ENCODE results near the gene VSTM4.

VSTM4 gene

DNA sequence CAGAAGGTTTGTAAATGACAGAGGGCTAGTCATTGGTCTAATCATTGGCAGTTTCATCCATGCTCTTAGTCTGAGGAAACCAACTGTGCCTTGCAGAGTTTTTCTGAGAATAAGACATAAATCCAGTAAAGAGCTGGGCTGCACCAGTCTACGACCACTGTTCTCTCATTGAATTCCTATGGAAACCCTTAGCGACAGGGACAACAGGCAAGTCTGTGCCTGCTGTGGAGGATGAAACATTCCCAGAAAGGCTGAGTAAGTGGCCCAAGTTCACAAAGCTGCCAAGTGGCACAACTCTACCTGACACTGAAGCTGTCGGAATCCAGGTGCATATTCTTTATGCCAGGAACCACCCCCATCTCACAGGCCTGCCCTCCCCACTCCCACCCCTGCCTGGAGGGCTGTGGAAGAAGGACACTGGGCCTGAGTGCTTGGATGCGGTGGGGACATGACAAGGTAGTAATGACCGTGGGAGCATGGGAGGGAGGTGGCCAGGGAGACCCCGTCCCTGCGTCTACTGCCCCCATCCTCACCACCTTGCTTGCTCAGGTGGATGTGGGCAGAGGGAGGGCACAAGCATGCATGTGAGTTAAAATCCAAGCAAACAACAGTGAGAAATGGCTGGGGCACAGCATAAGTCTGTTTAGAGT is 58.0 kb downstream of the VSTM4 start:
- Histone ChIP-seq H3K36me3 (ENCODE audit: control insufficient read depth, insufficient read depth, low read length) (no peaks in the 10 kb centered on the region), H3K9ac (ENCODE audit: low read depth, low read length) (no peak overlapping the region), H3K4me1 (ENCODE audit: control insufficient read depth, insufficient read depth, low read length) (no peaks in the 10 kb centered on the region), H3K4me3 (ENCODE audit: low read depth, low read length) (no peak overlapping the region), H3K27me3 (ENCODE audit: control insufficient read depth, insufficient read depth, low read length) (no peaks in the 10 kb centered on the region), H3K9me3 (ENCODE audit: control insufficient read depth, insufficient read depth, low read length) (no peaks in the 10 kb centered on the region)

DNA sequence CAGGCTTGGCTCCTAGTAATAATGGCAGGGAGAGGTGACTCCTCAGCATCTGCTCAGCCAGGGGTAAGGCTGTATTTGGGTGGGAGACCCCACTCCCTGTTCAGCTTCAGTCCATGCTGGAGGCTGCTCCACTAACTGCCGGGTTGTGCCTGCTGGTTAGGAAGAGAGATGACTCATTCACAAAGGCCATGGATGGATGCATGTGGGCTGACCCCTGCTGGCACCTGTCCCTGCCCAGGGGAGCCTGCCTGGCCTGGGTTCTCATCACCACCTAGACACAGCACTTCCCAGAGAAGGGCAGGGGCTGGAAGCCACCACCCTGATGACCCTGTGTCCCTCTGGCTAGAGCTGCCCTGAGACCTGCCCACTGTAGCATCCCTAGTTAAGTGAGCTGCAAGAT is 59.0 kb downstream of the VSTM4 start:
- no peaks in the 10 kb centered on the region for H3K36me3 ChIP-seq (ENCODE audit: control insufficient read depth, insufficient read depth, low read length)
- no peak overlapping the region for H3K4me3 ChIP-seq (ENCODE audit: low read depth, low read length)
- no peaks in the 10 kb centered on the region for H3K27me3 ChIP-seq (ENCODE audit: control insufficient read depth, insufficient read depth, low read length)
- H3K9ac ChIP-seq (ENCODE audit: low read depth, low read length) = no peak overlapping the region
- H3K9me3 ChIP-seq (ENCODE audit: control insufficient read depth, insufficient read depth, low read length) = no peaks in the 10 kb centered on the region
- no peaks in the 10 kb centered on the region for H3K4me1 ChIP-seq (ENCODE audit: control insufficient read depth, insufficient read depth, low read length)

DNA sequence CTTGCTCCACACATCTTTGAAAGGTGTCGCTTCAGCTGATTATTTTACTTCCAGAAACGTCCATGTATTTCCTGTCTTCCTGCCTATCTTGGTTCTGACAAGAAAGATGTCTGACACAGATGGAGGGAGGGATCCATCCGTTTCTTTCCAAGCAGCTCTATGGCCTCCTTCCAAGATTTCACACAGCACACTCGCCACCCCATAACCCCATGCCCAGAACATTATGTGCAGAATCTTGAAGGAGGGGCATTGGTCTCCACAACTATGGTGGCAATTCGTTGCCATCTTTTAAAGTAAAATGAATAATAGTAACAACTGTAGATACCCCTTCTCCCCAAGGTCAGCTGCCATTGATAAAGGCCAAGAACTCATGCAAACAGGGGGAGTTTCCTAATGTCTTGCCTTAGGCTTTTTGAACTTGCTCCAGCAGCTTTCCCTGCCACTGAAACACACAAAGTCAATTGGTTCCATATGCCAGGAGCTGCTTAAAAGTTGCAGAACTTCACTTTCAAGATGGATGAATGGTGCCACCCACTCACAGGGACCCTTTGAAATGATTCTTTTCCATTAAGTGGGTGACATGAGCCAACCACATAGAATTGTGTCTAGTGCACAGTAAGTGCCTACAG is 60.0 kb downstream of the VSTM4 start:
- no peaks in the 10 kb centered on the region for H3K9me3 ChIP-seq (ENCODE audit: control insufficient read depth, insufficient read depth, low read length)
- H3K27me3 ChIP-seq (ENCODE audit: control insufficient read depth, insufficient read depth, low read length) = no peaks in the 10 kb centered on the region
- H3K36me3 ChIP-seq (ENCODE audit: control insufficient read depth, insufficient read depth, low read length) = no peaks in the 10 kb centered on the region
- no peak overlapping the region for H3K9ac ChIP-seq (ENCODE audit: low read depth, low read length)
- H3K4me3 ChIP-seq (ENCODE audit: low read depth, low read length) = no peak overlapping the region
- no peaks in the 10 kb centered on the region for H3K4me1 ChIP-seq (ENCODE audit: control insufficient read depth, insufficient read depth, low read length)

GRCh38 chr10:49054753-49055152 is 60.6 kb downstream of the VSTM4 start:
- Histone ChIP-seq H3K9me3 (ENCODE audit: control insufficient read depth, insufficient read depth, low read length) (no peaks in the 10 kb centered on the region), H3K27me3 (ENCODE audit: control insufficient read depth, insufficient read depth, low read length) (no peaks in the 10 kb centered on the region), H3K9ac (ENCODE audit: low read depth, low read length) (no peak overlapping the region), H3K36me3 (ENCODE audit: control insufficient read depth, insufficient read depth, low read length) (no peaks in the 10 kb centered on the region), H3K4me3 (ENCODE audit: low read depth, low read length) (no peak overlapping the region), H3K4me1 (ENCODE audit: control insufficient read depth, insufficient read depth, low read length) (peaks cover under 1% of the 10 kb centered on the region)

DNA sequence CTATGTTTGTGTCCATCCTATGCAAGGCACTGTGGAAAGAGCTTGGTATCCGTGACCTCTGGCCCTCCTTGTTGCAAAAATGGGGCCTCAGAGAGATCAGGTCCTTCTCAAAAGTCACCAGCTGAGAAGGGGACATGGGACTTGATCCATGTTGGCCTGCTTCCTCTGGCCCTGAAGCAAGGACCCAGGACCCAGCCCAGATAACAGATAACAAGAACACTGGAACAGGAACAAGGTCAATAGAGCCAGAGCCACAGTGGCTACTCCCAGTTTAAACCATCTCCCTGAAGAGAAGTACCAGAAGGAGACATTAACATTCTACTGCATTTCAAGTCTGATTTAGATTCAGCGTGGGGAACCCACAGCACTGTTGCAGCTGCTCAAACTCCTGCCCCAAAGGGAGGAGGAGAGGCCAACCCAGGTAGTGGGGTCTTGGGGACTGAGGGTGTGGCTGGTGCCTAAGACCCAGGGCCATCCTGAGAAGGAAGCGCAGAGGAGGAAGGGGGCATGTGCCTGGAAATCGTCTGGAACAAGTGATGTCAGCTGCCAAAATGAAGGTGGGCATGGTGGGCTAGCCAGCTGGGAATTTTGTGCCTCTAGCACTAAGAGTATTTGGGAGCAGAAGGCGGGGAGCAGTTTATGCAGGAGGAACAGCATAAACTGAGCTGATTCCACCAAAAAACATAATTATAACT is 61.2 kb downstream of the VSTM4 start:
- Histone ChIP-seq H3K9ac (ENCODE audit: low read depth, low read length) (no peak overlapping the region), H3K4me3 (ENCODE audit: low read depth, low read length) (no peak overlapping the region), H3K9me3 (ENCODE audit: control insufficient read depth, insufficient read depth, low read length) (no peaks in the 10 kb centered on the region), H3K4me1 (ENCODE audit: control insufficient read depth, insufficient read depth, low read length) (peaks cover 2% of the 10 kb centered on the region), H3K36me3 (ENCODE audit: control insufficient read depth, insufficient read depth, low read length) (no peaks in the 10 kb centered on the region), H3K27me3 (ENCODE audit: control insufficient read depth, insufficient read depth, low read length) (no peaks in the 10 kb centered on the region)

- H3K4me3 ChIP-seq (ENCODE audit: low read depth, low read length) = no peak overlapping the region
- H3K9ac ChIP-seq (ENCODE audit: low read depth, low read length) = no peak overlapping the region
- H3K36me3 ChIP-seq (ENCODE audit: control insufficient read depth, insufficient read depth, low read length) = no peaks in the 10 kb centered on the region
- H3K4me1 ChIP-seq (ENCODE audit: control insufficient read depth, insufficient read depth, low read length) = peaks cover 2% of the 10 kb centered on the region
- no peaks in the 10 kb centered on the region for H3K27me3 ChIP-seq (ENCODE audit: control insufficient read depth, insufficient read depth, low read length)
- H3K9me3 ChIP-seq (ENCODE audit: control insufficient read depth, insufficient read depth, low read length) = no peaks in the 10 kb centered on the region
These were observed 62.0 kb downstream of the VSTM4 start for GRCh38 chr10:49053053-49053997.

DNA sequence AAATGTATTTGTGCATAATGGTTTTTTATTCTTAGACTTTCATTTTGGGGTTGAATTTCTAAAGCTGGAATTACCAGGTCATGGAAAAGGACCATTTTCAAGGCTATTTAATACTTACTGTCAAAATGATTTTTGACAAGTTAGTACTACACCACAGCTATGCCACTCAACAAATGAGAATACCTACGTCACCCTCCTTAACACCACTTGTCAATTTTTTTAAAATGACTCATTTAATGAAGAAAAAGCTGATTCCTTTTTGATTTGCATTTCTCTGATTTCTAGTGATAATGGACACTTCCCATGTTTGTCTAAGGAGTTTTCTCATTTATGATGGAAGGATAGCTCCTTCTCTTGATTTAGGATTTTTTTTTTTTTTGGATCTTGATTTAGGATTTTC is 63.3 kb downstream of the VSTM4 start:
- Histone ChIP-seq H3K36me3 (ENCODE audit: control insufficient read depth, insufficient read depth, low read length) (no peaks in the 10 kb centered on the region), H3K4me1 (ENCODE audit: control insufficient read depth, insufficient read depth, low read length) (peaks cover 2% of the 10 kb centered on the region), H3K27me3 (ENCODE audit: control insufficient read depth, insufficient read depth, low read length) (no peaks in the 10 kb centered on the region), H3K9me3 (ENCODE audit: control insufficient read depth, insufficient read depth, low read length) (no peaks in the 10 kb centered on the region), H3K4me3 (ENCODE audit: low read depth, low read length) (no peak overlapping the region), H3K9ac (ENCODE audit: low read depth, low read length) (no peak overlapping the region)

DNA sequence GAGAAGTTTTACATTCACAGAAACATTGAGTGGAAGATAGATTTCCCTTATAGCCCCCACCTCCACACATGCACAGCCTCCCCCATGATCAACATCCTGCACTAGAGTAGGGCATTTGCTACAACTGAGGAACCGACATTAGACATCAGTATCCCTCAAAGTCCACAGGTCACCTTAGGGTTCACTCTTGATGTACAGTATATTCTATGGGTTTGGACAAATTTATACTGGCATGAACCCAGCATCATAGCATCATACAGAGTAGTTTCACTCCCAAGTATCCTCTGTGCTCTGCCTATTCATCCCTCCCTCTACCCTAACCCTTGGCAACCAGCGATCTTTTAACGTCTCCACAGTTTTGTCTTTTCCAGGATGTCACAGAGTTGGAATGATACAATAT is 64.4 kb downstream of the VSTM4 start:
- Histone ChIP-seq H3K36me3 (ENCODE audit: control insufficient read depth, insufficient read depth, low read length) (no peaks in the 10 kb centered on the region), H3K4me1 (ENCODE audit: control insufficient read depth, insufficient read depth, low read length) (peaks cover 2% of the 10 kb centered on the region), H3K27me3 (ENCODE audit: control insufficient read depth, insufficient read depth, low read length) (no peaks in the 10 kb centered on the region), H3K9me3 (ENCODE audit: control insufficient read depth, insufficient read depth, low read length) (no peaks in the 10 kb centered on the region), H3K9ac (ENCODE audit: low read depth, low read length) (no peak overlapping the region), H3K4me3 (ENCODE audit: low read depth, low read length) (no peak overlapping the region)

DNA sequence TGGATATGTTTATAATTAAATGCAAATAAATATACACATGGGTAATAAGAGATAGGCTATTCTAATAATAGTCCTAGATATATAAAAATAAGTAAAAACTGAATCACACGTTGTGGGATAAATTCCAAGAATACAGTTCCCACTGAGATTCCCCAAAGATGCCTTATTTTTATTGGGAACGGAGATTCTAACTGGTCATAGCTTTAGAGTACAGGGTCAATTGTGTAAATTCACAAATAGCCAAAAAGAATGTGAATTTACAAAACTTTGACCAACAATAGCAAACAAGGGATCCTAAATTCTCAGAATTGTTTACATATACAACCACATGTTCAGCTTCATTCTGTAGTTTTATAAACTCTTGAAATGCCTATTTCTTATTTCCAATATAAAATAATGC is 65.0 kb downstream of the VSTM4 start:
- no peaks in the 10 kb centered on the region for H3K9me3 ChIP-seq (ENCODE audit: control insufficient read depth, insufficient read depth, low read length)
- no peak overlapping the region for H3K9ac ChIP-seq (ENCODE audit: low read depth, low read length)
- peaks cover 2% of the 10 kb centered on the region for H3K4me1 ChIP-seq (ENCODE audit: control insufficient read depth, insufficient read depth, low read length)
- H3K36me3 ChIP-seq (ENCODE audit: control insufficient read depth, insufficient read depth, low read length) = no peaks in the 10 kb centered on the region
- no peak overlapping the region for H3K4me3 ChIP-seq (ENCODE audit: low read depth, low read length)
- H3K27me3 ChIP-seq (ENCODE audit: control insufficient read depth, insufficient read depth, low read length) = no peaks in the 10 kb centered on the region

DNA sequence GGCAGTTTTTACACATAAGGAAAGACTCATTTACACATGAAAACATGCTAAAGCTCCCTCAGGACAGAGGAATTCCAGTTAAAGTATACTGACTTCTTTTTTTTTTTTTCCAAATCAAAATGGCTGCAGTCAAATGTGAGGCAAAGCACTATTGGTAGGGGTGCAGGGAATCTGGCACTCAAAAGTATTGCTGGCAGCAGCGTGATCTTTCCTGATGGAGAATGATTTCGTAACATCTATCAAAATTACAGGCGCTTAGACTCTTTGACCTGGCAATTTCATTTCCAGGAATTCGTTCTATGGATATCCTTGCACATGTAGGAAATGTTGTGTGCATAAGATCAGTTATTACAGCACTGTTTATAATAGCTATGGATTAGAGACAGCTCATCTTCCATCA is 65.7 kb downstream of the VSTM4 start:
- Histone ChIP-seq H3K9me3 (ENCODE audit: control insufficient read depth, insufficient read depth, low read length) (no peaks in the 10 kb centered on the region), H3K27me3 (ENCODE audit: control insufficient read depth, insufficient read depth, low read length) (no peaks in the 10 kb centered on the region), H3K9ac (ENCODE audit: low read depth, low read length) (no peak overlapping the region), H3K4me1 (ENCODE audit: control insufficient read depth, insufficient read depth, low read length) (peaks cover 2% of the 10 kb centered on the region), H3K4me3 (ENCODE audit: low read depth, low read length) (no peak overlapping the region), H3K36me3 (ENCODE audit: control insufficient read depth, insufficient read depth, low read length) (no peaks in the 10 kb centered on the region)

GRCh38 chr10:49047128-49047639 is 68.1 kb downstream of the VSTM4 start:
- H3K36me3 ChIP-seq (ENCODE audit: control insufficient read depth, insufficient read depth, low read length) = no peaks in the 10 kb centered on the region
- H3K4me3 ChIP-seq (ENCODE audit: low read depth, low read length) = no peak overlapping the region
- peaks cover 2% of the 10 kb centered on the region for H3K4me1 ChIP-seq (ENCODE audit: control insufficient read depth, insufficient read depth, low read length)
- H3K9ac ChIP-seq (ENCODE audit: low read depth, low read length) = no peak overlapping the region
- no peaks in the 10 kb centered on the region for H3K9me3 ChIP-seq (ENCODE audit: control insufficient read depth, insufficient read depth, low read length)
- H3K27me3 ChIP-seq (ENCODE audit: control insufficient read depth, insufficient read depth, low read length) = no peaks in the 10 kb centered on the region

Measured in iPS-15b (cell line).